ENCODE data around the gene CALCOCO1. TPM values are rescaled to one million over a fixed set of nuclear protein-coding genes. Genes with fewer than 3 reads are reported as not detected.

The CALCOCO1 gene
- total and polyA plus RNA-seq, 2 of the 8 experiments (the other 6 are each of a cell fraction or from before 2014, with no cell fraction given): 20.3 to 39.3 TPM

DNA sequence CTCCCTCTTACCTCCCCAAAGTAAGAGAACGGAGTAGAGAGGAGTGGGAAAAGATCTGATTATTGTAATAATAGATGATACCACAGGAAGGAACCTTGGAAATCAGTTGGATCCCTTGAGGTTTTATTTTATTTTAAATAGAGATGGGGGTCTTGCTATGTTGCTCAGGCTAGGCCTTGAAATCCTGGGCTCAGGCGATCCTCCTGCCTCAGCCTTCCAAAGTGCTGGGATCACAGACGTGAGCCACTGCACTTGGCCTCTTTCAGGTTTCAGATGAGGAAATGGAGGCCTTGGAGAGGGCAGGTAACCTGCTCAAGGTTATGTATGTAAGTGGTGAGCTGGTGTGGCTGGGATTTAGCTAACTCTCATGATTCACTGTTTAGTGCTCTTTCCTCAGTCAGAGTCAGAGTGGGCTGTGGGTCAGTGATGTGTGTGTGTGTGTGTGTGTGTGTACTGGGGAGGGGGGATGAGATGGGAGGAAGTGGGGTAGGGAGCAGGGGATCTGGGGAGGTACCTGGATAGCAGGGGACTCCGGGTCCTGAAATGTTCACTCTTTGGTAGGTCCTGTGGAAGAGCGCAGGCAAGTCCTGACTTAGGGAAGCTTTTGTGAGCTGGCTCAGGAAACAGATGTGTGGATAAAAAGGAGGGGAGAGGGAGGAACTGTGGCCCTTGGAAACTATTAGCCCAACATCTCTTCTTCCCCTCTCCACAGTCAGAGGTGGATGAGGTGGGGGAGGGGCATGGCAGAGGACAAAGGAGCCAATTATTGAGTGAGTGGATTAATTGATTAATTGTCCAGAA lies 29.2 kb upstream of the CALCOCO1 start:
- H3K23ac ChIP-seq (ENCODE audit: insufficient read length): no peak overlapping the region
- H3K23me2 ChIP-seq (ENCODE audit: low read depth, low read length): peaks cover 10% of the 10 kb centered on the region; the same call in 1 of the 2 replicates
- no peak overlapping the region for H2AK5ac ChIP-seq (ENCODE audit: low read depth, low read length)
- H2BK15ac ChIP-seq (ENCODE audit: low read length): peak overlapping the region; percentile 12; the same call in 1 of the 2 replicates
- H2AFZ ChIP-seq (ENCODE audit: low read length): no peak overlapping the region
- H3K14ac ChIP-seq (ENCODE audit: insufficient read length): no peak overlapping the region
- H2BK120ac ChIP-seq (replicated peaks; ENCODE audit: low read depth, low read length): no peak overlapping the region
- peak overlapping the region; percentile 91 for H2BK12ac ChIP-seq (ENCODE audit: low read depth, low read length)
- H3K4me1 ChIP-seq (replicated peaks in 1 of 4; ENCODE audit: control insufficient read depth in 3 of 4, insufficient read depth in 4 of 4, low read length in 3 of 4): peaks cover 3 to 17% (median 7%) of the 10 kb centered on the region in 4 experiments
- no peaks in the 10 kb centered on the region for H3K79me2 ChIP-seq (ENCODE audit: control insufficient read depth in 1 of 2, insufficient read depth in 2 of 2, low read length in 2 of 2)
- H3K79me1 ChIP-seq (ENCODE audit: low read depth, low read length): no peaks in the 10 kb centered on the region
- H3K27ac ChIP-seq (ENCODE audit: low read depth, low read length): no peak overlapping the region
- H3K18ac ChIP-seq (ENCODE audit: extremely low read depth, low read length): peak overlapping the region; percentile 84
- H3K9me3 ChIP-seq (ENCODE audit: insufficient read depth in 2 of 2, low read depth in 1 of 2, low read length in 1 of 2): no peaks in the 10 kb centered on the region
- peaks cover 24 to 44% (median 39%) of the 10 kb centered on the region in 4 experiments for H3K27me3 ChIP-seq (replicated peaks in 1 of 4; ENCODE audit: control insufficient read depth in 3 of 4, extremely low read depth in 1 of 4, insufficient read depth in 3 of 4, low read length in 3 of 4)
- peak overlapping the region; percentile 76; the same call in 1 of the 2 replicates for H2BK5ac ChIP-seq (ENCODE audit: low read depth, low read length)
- POLR2A ChIA-PET (ENCODE audit: partially characterized antibody): interaction anchor here (0.7 to 1.7 kb wide), 5 partner anchors 10 to 186 kb away, joined by 3 to 6 read pairs (median 3); partner anchors contain the start of gene ATP5MC2
- TF ChIP-seq HDAC2 (IDR thresholded peaks at IDR 0.05; ENCODE audit: borderline replicate concordance in 1 of 2, low read depth in 2 of 2, low read length in 2 of 2) (0 out of 4 replicates have a peak, but pooled peaks of 1 of the 2 experiments have one; percentile 25), SIX5 (IDR thresholded peaks at IDR 0.05; ENCODE audit: low read depth, low read length) (no peak)
- H4K8ac ChIP-seq (ENCODE audit: extremely low read depth, insufficient read depth, low read length): no peak overlapping the region
- DNase-seq (ENCODE audit: low read depth in 1 of 2, low spot score in 2 of 2) (peak in 1 of 2 experiments; percentile 56), FAIRE-seq (no peak)
- peak overlapping the region; percentile 71 for H4K91ac ChIP-seq (replicated peaks; ENCODE audit: insufficient read length, low read length)
- peak overlapping the region; percentile 19 to 52 (median 42); a peak in 6 of 8 replicates for H3K4me3 ChIP-seq (ENCODE audit: extremely low read depth in 1 of 4, insufficient read depth in 2 of 4, low read depth in 3 of 4, low read length in 4 of 4)
- CTCF ChIA-PET (ENCODE audit: partially characterized antibody): interaction anchor here (0.5 to 7.5 kb wide), 66 partner anchors 10 to 1753 kb away, joined by 3 to 152 read pairs (median 4); partner anchors contain the start of genes CALCOCO1 and HOXC12
- no peak overlapping the region for H4K5ac ChIP-seq (ENCODE audit: insufficient read length, low read depth, low read length)
- no peak overlapping the region for H3K56ac ChIP-seq (replicated peaks; ENCODE audit: insufficient read length, low read depth, low read length)
- H3K9ac ChIP-seq (replicated peaks in 1 of 4; ENCODE audit: extremely low read depth in 1 of 4, low read depth in 3 of 4, low read length in 3 of 4): no peak overlapping the region
- no peaks in the 10 kb centered on the region for H3K36me3 ChIP-seq (ENCODE audit: control insufficient read depth in 2 of 4, insufficient read depth in 4 of 4, low read length in 3 of 4)
- peak overlapping the region; percentile 39 to 70 for H3K4me2 ChIP-seq (ENCODE audit: insufficient read depth in 1 of 2, low read depth in 2 of 2, low read length in 2 of 2)
- H3K4ac ChIP-seq (replicated peaks; ENCODE audit: insufficient read length, low read depth, low read length): peak overlapping the region; percentile 58
- H2BK20ac ChIP-seq (ENCODE audit: low read length): peak overlapping the region; percentile 73; the same call in 1 of the 2 replicates
- 80% methylated on average over 4 of the region's 5 CpGs; no CpG with 5 or more reads in 1 of the 2 experiments for WGBS, 2 experiments (ENCODE audit: extremely low coverage in 1 of 2, insufficient coverage in 1 of 2, insufficient read length in 1 of 2, insufficient replicate concordance in 2 of 2, low coverage in 1 of 2, low lambda C conversion rate in 2 of 2, missing lambda C conversion rate in 1 of 2)
- H4K20me1 ChIP-seq (replicated peaks in 1 of 2; ENCODE audit: control insufficient read depth in 1 of 2, insufficient read depth in 2 of 2, low read length in 2 of 2): no peaks in the 10 kb centered on the region
